CD14-positive monocyte (primary cell): Measurements from ENCODE around the gene ARID3C. TPM values are rescaled to one million over a fixed set of nuclear protein-coding genes. Genes with fewer than 3 reads are reported as not detected.

Source experiments
- DNase-seq, 3 donors: peaks; one replicate each; pipeline ENCODE4 v3.0.0-alpha.2; 2011 to 2022
- H2AFZ ChIP-seq: 2 replicates; pipeline ENCODE4 v1.6.0; 2012; ENCODE audit warnings: mild to moderate bottlenecking, low read depth, low read length, inconsistent platforms; ENCODE audit not compliant: insufficient read depth, poor library complexity, severe bottlenecking
- H3K27ac ChIP-seq, 2 donors: 1 replicate in 1 of 2; 2 replicates in 1 of 2; pipeline ENCODE4 v1.5.1; 2012 to 2013; ENCODE audit warnings: low read length in 2 of 2, control low read depth in 1 of 2, inconsistent platforms in 1 of 2, low read depth in 1 of 2, mild to moderate bottlenecking in 1 of 2
- H3K27me3 ChIP-seq, 2 donors: one replicate each; pipeline versions ENCODE4 v1.6.0 to v1.6.1; 2011 to 2013; ENCODE audit warnings: low read length in 2 of 2; ENCODE audit not compliant: control insufficient read depth in 2 of 2, insufficient read depth in 2 of 2
- H3K36me3 ChIP-seq, 2 donors: replicated peaks in 1 of 2; 1 replicate in 1 of 2; 2 replicates in 1 of 2; pipeline versions ENCODE4 v1.5.1 to v1.6.1; 2012 to 2013; ENCODE audit warnings: low read length in 2 of 2, control low read depth in 1 of 2, inconsistent platforms in 1 of 2, mild to moderate bottlenecking in 1 of 2; ENCODE audit not compliant: insufficient read depth in 2 of 2, control insufficient read depth in 1 of 2
- H3K4me1 ChIP-seq, 2 donors: 1 replicate in 1 of 2; 2 replicates in 1 of 2; pipeline versions ENCODE4 v1.5.1 to v1.6.1; 2012 to 2013; ENCODE audit warnings: low read length in 2 of 2, control low read depth in 1 of 2, inconsistent platforms in 1 of 2, mild to moderate bottlenecking in 1 of 2, moderate library complexity in 1 of 2; ENCODE audit not compliant: insufficient read depth in 2 of 2, control insufficient read depth in 1 of 2
- H3K4me2 ChIP-seq: replicated peaks from 2 replicates; pipeline ENCODE3; 2012; ENCODE audit warnings: low read length, moderate library complexity, mild to moderate bottlenecking; ENCODE audit not compliant: poor library complexity, severe bottlenecking; ENCODE audit errors: extremely low read depth
- H3K4me3 ChIP-seq, 3 experiments: fragments of 200-600 bp in 1 of 3; sonication (generic) in 1 of 3; replicated peaks in 1 of 3; 1 replicate in 2 of 3; 2 replicates in 1 of 3; pipeline ENCODE4 v1.5.1; 2011 to 2013; ENCODE audit warnings: low read length in 3 of 3, mild to moderate bottlenecking in 3 of 3, control low read depth in 2 of 3, low read depth in 2 of 3, inconsistent platforms in 1 of 3, moderate library complexity in 1 of 3
- H3K79me2 ChIP-seq: 2 replicates; pipeline ENCODE4 v1.6.0; 2012; ENCODE audit warnings: mild to moderate bottlenecking, control low read depth, inconsistent platforms, low read length, moderate library complexity; ENCODE audit not compliant: insufficient read depth
- H3K9ac ChIP-seq: 2 replicates; pipeline ENCODE4 v1.6.0; 2017; ENCODE audit warnings: low read length, mild to moderate bottlenecking; ENCODE audit not compliant: insufficient read depth, poor library complexity, severe bottlenecking
- H3K9me3 ChIP-seq, 2 donors: replicated peaks in 1 of 2; 1 replicate in 1 of 2; 2 replicates in 1 of 2; pipeline versions ENCODE4 v1.5.1 to v1.6.1; 2012 to 2013; ENCODE audit warnings: low read length in 2 of 2, control low read depth in 1 of 2; ENCODE audit not compliant: control insufficient read depth in 1 of 2, insufficient read depth in 1 of 2
- H4K20me1 ChIP-seq: 2 replicates; pipeline ENCODE4 v1.6.0; 2012; ENCODE audit warnings: mild to moderate bottlenecking, low read length, control low read depth, moderate library complexity; ENCODE audit not compliant: insufficient read depth
- H3K27ac Mint-ChIP-seq, 7 donors: one replicate each; pipeline ENCODE4 v1.8.0; 2020; ENCODE audit warnings: mild to moderate bottlenecking in 7 of 7, mixed read lengths in 7 of 7, moderate library complexity in 6 of 7, inconsistent platforms in 2 of 7
- H3K27me3 Mint-ChIP-seq, 3 donors: one replicate each; pipeline ENCODE4 v1.8.0; 2021 to 2022; ENCODE audit warnings: low read depth in 3 of 3, mild to moderate bottlenecking in 3 of 3, mixed read lengths in 3 of 3, moderate library complexity in 3 of 3, inconsistent platforms in 1 of 3
- H3K36me3 Mint-ChIP-seq, 2 donors: one replicate each; pipeline ENCODE4 v1.8.0; 2020; ENCODE audit warnings: mixed read lengths in 2 of 2, inconsistent platforms in 1 of 2, mild to moderate bottlenecking in 1 of 2
- H3K4me1 Mint-ChIP-seq: one replicate; pipeline ENCODE4 v1.8.0; 2020; ENCODE audit warnings: mild to moderate bottlenecking, mixed read lengths
- H3K4me3 Mint-ChIP-seq, 2 donors: one replicate each; pipeline ENCODE4 v1.8.0; 2020; ENCODE audit warnings: mild to moderate bottlenecking in 2 of 2, mixed read lengths in 2 of 2, moderate library complexity in 1 of 2
- H3K9me3 Mint-ChIP-seq, 7 donors: one replicate each; pipeline ENCODE4 v1.8.0; 2020 to 2022; ENCODE audit warnings: mixed read lengths in 7 of 7, mild to moderate bottlenecking in 6 of 7, moderate library complexity in 6 of 7, inconsistent platforms in 2 of 7
- WGBS: methylation state at CpG from one replicate; pipeline ENCODE4 v1.1.5; 2013; ENCODE audit warnings: missing lambda C conversion rate; ENCODE audit not compliant: insufficient coverage; 5-methylcytosine and 5-hydroxymethylcytosine counted together
- intact Hi-C, 2 donors: fragments of 100-400 bp; cut with micrococcal nuclease; formaldehyde crosslinking; loops; one replicate each; pipeline versions ENCODE4 v1.15.0 to v1.15.1; 2023
- polyA plus RNA-seq, 3 donors: library from polyadenylated mRNA; depleted of rRNA in 1 of 3; unstranded in 2 of 3; stranded (reverse) in 1 of 3; fragments of 300-500 nt in 2 of 3; fragments of >200 nt in 1 of 3; fragmentation: Illumina TruSeq in 2 of 3; gene quantifications; 1 replicate in 2 of 3; 2 replicates in 1 of 3; pipeline ENCODE4 v1.2.3, GENCODE V29; 2012 to 2021
- TF ChIP-seq, protein P1 (sequence below): fragments of 200-600 bp; IDR thresholded peaks from one replicate; pipeline ENCODE4 v1.8.0; 2022; ENCODE audit warnings: antibody characterized with exemption, mild to moderate bottlenecking

Gene ARID3C
- polyA plus RNA-seq, 3 donors: not detected

DNA sequence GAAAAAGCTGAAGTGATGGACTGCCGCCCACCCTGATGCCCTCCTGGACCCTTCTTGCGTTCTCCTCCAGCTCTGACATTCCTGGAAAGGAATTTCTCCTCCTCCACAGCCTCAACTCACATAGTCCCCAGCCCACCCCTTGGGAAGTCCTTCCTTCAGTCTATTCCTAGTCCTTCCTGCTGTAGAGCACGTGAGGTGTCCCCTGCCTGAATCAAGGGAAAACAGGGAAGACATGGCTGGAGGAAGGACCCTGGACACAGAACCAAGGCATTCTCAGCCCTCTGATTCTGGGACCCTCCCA lies 3.7 kb downstream of the ARID3C start:
- H3K36me3 ChIP-seq: no peaks in the 10 kb centered on the region
- H3K9me3 Mint-ChIP-seq: peaks cover 3 to 46% (median 22%) of the 10 kb centered on the region in 7 donors
- H3K79me2 ChIP-seq: peaks cover under 1% of the 10 kb centered on the region
- peaks cover 0 to 50% of the 10 kb centered on the region in 2 donors for H3K9me3 ChIP-seq
- TF ChIP-seq, protein P1, sequence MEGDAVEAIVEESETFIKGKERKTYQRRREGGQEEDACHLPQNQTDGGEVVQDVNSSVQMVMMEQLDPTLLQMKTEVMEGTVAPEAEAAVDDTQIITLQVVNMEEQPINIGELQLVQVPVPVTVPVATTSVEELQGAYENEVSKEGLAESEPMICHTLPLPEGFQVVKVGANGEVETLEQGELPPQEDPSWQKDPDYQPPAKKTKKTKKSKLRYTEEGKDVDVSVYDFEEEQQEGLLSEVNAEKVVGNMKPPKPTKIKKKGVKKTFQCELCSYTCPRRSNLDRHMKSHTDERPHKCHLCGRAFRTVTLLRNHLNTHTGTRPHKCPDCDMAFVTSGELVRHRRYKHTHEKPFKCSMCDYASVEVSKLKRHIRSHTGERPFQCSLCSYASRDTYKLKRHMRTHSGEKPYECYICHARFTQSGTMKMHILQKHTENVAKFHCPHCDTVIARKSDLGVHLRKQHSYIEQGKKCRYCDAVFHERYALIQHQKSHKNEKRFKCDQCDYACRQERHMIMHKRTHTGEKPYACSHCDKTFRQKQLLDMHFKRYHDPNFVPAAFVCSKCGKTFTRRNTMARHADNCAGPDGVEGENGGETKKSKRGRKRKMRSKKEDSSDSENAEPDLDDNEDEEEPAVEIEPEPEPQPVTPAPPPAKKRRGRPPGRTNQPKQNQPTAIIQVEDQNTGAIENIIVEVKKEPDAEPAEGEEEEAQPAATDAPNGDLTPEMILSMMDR: no peak
- H4K20me1 ChIP-seq: no peaks in the 10 kb centered on the region
- H3K4me1 Mint-ChIP-seq: peaks cover 24% of the 10 kb centered on the region
- peaks cover 5 to 20% of the 10 kb centered on the region in 2 donors for H3K4me1 ChIP-seq
- no peak overlapping the region for H3K27ac Mint-ChIP-seq
- intact Hi-C loops: no loop called here
- peaks cover 88 to 90% (median 89%) of the 10 kb centered on the region in 3 donors for H3K27me3 Mint-ChIP-seq
- no peak overlapping the region for H2AFZ ChIP-seq
- WGBS: 100% methylated on average over 2 of the region's 3 CpGs
- H3K4me3 Mint-ChIP-seq: peak overlapping the region in 1 of 2 donors; percentile 75
- peaks cover 5 to 14% of the 10 kb centered on the region in 2 donors for H3K36me3 Mint-ChIP-seq
- no peak overlapping the region for H3K4me3 ChIP-seq
- no peak for DNase-seq
- peaks cover 73 to 84% of the 10 kb centered on the region in 2 donors for H3K27me3 ChIP-seq
- H3K27ac ChIP-seq: no peak overlapping the region
- no peak overlapping the region for H3K9ac ChIP-seq
- no peak overlapping the region for H3K4me2 ChIP-seq

DNA sequence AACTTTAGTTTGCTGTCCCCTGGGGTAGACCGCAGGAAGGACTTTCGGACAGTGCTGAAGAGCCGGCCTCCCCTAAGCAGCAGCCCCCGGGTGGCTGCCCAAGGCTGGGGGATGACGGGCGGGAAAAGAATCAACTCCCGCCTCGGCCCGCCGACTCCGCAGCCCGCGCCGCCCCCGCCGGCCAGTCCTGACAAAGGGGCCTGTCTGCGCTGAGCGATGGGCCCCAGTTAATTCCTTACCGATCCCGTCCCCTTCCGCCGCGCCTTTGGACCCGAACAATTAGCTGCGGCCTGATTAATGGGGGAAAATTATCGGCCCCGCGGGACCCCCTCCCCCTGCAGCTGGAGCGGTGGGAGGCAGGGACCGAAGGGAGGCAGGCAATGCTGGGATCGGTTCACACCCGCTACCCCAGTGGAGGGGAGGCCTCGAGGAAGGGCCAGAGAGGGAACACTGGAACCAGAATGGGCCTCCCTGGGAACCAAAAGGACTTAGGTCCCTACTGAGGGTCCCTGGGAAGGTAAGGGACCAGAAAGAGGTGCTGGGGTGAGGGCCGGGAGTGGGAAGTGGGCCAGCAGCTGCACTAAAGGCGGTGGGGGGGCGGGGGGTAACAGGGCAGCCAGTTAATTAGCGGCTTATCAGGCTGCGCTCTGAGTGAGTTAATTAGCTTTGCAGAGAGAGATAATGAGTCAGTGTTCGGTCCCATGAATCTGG lies 4.2 kb downstream of the ARID3C start:
- Histone ChIP-seq H3K27ac (no peak overlapping the region), H3K4me3 (no peak overlapping the region), H3K4me1 (peaks cover 9 to 24% of the 10 kb centered on the region in 2 donors), H3K4me2 (no peak overlapping the region), H3K27me3 (peaks cover 71 to 79% of the 10 kb centered on the region in 2 donors), H3K36me3 (no peaks in the 10 kb centered on the region), H3K79me2 (peaks cover 5% of the 10 kb centered on the region), H2AFZ (no peak overlapping the region), H3K9ac (no peak overlapping the region), H4K20me1 (no peaks in the 10 kb centered on the region), H3K9me3 (peaks cover 0 to 48% of the 10 kb centered on the region in 2 donors)
- H3K9me3 Mint-ChIP-seq: peaks cover 3 to 41% (median 22%) of the 10 kb centered on the region in 7 donors
- peaks cover 5 to 14% of the 10 kb centered on the region in 2 donors for H3K36me3 Mint-ChIP-seq
- peaks cover 28% of the 10 kb centered on the region for H3K4me1 Mint-ChIP-seq
- H3K27ac Mint-ChIP-seq: no peak overlapping the region
- peaks cover 83 to 85% (median 84%) of the 10 kb centered on the region in 3 donors for H3K27me3 Mint-ChIP-seq
- TF ChIP-seq, protein P1: no peak
- 17% methylated on average over 25 of the region's 39 CpGs for WGBS
- H3K4me3 Mint-ChIP-seq: peak overlapping the region in 1 of 2 donors; percentile 75
- DNase-seq: no peak
- intact Hi-C loops: no loop called here
